Retina (tissue), 1 donor: ENCODE data around the gene HOXB5.

Experiments
- DNase-seq: peaks from one replicate; pipeline ENCODE4 v3.0.0-alpha.2; 2016

Gene HOXB5

DNA sequence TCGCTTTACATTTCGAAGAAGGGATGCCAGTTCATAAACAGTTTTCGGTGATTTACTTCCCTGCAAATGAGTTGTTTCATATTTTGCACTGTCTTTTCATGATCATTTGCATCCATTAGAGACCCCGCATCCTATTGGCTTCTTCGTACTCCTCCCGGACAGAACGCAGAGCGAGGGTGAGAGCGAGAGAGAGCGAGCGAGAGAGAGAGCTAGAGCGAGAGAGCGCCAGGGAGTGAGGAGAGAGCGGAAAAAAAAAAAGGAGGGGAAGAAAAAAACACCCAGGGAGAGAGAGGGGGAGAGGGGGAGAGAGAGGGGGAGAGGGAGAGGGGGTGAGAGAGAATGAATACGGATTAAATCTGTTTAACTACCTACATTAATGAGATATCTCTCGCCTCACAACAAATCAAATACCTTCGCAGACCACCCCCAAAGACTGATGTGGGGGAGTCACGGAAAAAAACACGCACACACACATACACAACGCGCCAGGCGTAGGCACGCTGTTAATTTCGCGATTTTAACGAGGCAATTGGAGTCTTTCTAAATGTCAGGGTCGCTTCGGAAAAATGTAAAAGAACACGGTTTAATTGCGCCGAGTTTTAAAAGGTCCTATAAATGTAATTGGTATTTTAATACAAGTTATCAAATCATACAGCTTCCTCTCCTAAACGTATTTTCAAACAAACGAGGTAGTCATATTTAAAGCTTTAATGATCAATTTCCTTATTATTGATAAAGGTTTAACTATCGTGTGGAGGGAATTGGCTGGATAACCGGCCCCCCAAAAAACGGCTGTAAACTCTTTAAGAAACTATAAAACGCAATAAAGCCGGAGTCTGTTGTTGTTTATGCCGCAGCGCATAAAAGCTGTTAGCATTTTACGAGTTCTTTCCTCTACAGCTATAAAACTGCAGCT, 21.7 kb upstream of the HOXB5 start, which contains the start of gene HOXB8:
Gene HOXB8 (minus strand): TSS at position 246 of the 916 bp plus-strand sequence. CDS start 588 bp downstream, outside the sequence.
- DNase-seq: no peak

- no peak for DNase-seq
Measured at GRCh38 chr17:48613862-48614694, 20.5 kb upstream of the HOXB5 start.

- DNase-seq: no peak
Measured at GRCh38 chr17:48612854-48613691, 19.5 kb upstream of the HOXB5 start.

DNA sequence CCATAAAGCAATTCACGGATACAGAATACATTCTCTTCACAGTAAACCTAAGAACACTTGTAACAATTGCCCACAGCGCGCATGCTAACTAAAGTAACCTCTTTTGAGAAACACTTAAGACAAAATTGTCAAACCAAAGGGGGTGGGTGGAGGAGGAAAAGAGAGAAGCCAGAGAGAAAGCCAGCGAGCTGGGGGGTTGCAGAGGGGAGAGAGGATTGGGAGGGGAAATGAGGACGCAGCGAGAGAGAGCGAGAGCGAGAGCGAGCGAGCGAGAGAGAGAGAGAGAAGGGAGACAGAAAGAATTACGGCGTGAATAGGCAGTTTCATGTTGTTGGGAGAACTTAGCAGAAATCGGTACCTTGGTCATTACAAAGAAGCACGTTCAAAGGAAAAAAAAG, 18.9 kb upstream of the HOXB5 start:
- no peak for DNase-seq

DNA sequence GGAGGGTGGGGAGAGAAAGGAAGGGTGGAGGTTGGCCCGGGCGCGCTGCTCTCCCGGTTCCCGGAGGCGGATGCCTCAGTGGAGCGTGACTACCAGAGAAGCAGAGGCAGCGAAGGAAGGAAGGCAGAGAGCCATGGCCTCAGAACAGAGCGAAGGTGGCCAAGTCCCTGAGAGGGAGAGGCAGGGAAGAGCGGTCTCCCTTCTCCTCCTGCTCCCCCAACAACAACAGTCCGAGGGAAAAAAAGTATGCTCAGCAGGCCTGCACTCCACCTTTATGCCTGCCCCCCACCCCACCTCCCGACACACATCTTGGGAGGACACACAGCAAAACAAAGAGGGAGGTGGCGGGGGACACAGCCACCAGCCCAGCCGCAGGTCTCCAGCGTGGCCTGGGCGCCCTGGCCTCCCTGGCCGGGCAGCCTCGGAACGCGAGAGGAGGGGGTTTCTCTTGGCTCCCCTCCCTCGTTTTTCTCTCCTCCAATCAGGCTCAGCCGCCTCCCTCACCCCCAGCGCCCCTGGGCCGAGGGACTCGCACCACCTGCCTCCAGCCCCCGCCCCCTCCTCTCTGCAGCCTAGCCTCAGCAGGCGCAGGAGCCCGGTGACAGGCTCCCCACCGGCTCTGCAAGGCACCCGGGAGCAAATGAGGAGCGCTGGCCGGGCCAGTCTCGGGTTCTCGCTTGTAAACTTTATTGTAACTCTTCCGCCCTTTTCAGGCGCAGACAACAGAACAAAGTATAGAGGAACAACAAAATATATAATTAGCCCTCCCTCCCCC, 18.3 kb upstream of the HOXB5 start:
- DNase-seq: no peak

DNA sequence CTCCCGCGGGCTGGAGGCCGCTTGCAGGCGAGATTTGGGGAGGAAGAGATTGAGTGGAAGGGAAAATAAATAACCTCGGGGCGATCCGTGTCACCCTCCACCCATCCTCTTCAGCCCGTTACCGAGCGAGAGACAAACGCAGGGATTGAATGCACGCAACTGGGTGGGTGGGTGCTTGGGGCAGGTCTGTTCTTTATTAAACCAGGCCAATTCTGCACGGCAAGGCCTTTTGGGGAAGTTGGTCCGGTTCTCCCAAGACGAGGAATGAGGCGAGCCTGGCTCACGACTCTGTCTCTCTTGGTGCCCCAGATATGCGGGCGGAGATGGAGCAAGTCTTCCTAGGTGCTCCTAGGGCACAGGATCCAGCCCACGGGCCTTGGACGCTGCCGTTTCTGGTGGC, 17.6 kb upstream of the HOXB5 start:
- DNase-seq: no peak

DNA sequence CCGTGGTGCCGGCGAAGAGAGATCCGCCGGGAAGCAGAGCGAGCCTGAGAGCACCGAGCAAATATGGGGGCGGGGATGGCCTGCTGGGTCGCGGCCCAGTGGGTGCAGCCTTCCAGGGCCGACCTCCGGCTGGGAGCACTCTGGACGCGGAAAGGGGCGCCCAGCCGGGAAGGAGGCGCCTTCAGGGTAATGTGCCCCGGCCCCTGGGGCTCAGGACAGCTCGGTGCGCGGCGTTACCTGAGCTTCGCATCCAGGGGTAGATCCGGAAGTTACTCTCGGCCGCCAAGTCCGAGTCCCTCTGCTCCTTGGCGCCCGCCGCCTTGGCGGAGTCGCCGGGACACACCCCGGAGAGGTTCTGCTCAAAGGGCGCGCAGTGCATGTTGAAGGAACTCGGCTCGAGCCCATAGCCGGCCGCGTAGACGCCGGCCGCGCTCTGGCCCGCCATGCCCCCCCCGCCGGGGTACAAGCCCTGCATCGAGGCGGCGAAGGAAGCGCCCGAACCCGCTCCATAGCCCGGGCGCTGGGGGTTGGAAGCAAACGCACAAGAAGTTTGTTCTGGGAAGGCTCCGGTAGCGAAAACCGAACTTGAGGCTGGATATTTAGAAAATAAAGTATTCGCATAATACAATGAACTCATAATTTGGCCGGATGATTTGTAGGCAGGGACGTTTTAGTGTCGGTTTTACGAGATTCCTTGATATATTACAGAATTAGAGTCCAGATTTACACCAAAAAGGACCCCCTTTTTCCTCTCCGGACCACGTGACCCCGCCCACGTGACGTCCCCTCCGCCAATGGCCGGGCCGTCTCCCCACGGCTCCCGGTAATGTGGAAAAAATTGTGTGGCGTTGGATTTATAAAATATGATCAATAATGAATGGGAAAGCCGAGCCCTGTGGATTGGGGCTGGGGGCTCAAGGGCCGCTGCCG, 17.0 kb upstream of the HOXB5 start, which contains the start of gene HOXB7:
Gene HOXB7 (minus strand): TSS at position 736 of the 930 bp plus-strand sequence. CDS start 99 bp downstream, at position 637.
- DNase-seq: peak; percentile 77

GRCh38 chr17:48609759-48610281, 16.2 kb upstream of the HOXB5 start:
- DNase-seq: no peak

DNA sequence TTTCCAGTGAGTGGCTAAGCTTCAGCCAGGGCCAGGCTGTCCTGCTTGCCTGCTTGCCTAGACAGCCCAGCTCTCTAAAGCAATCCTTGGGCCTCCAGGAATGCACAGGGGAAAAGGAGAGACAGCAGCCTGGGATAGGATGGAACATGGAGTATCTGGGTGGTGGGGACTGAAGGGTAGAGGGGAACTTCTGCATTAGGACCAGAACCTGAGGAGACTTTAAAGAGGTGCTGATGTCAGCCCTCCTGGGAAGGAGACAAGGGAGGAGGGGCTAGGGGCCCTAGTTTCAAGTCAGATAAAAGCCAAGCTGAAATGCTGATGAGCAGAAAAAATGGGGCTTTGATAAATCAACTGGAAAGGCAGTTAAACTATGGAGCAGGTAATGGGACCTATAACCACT, 15.5 kb upstream of the HOXB5 start:
- no peak for DNase-seq

GRCh38 chr17:48608494-48608834, 14.9 kb upstream of the HOXB5 start:
- no peak for DNase-seq

DNA sequence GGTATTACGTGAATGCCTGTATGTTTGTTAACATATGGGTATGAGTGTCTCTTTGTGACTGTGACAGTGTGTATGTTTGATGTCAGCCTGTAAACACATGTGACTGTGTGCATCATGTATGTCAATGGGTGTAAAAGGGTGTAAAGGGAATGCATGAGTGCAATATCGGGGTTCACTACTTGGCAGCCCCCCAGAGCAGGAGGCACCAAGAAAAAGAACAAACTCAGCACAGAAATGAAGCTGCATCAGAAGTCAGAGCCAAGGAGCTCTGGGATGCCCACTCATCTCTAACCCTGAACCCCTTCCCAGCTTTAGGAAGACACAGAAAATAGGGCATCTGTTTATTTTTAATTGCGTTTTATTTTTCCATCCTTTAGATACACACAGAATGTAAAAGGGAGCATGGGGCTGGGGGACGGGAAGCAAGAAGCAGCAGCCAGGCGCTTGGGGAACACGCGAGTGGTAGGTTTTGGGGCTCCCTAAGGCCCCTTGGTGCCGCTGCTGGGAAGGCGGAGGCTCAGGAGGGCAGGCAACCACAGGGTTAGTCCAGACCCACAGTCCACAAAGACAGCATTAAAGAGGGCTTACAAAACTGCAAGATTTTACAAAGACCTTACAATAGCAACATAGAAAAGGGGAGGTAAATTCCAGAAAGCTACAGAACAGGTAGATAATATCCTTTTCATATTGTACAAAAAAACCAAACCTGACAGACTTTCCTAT, 13.5 kb upstream of the HOXB5 start:
- no peak for DNase-seq

DNA sequence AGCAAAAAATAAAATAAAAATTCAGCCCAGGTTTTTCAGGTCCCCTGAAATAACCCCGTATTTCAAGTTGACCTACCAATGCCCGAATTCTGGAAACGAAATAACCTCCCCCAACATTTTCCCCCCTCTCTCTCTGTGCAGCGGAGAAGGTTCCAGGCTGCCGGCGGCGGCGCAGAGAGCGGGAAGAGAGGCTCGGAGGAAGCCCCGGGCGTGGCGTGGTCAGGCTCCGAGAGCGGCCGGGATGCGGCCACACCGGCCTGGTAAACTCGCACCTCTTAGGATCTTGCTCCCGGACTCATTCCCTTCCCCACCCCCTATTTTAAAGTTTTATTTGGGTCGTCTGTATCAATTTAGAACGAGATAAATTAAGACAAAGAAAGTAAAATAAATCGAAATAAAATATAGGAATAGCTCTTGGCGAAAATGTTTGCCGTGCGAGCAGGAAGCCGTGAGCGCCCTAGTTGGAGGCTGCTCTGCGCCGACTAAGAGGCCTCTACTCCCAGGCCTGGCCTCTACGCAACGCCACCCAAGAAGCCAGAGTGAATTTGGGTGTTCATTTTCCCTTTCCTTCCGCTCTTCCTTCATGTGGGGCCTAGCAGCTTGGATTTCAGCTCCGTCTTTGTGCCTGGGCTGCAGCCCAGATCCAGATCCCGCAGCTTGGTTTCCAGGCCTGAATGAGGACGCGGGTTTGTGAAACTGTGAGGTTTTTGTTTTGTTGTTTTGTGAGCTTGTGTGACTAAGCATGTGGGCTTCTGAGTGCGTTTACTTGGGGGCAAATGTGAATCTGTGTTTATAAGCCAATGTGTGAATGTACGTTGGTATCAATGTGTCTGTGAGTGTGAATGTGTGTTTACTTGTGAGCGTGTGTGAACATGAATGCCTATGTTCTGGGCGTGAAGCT, 12.7 kb upstream of the HOXB5 start:
- peak; percentile 79 for DNase-seq

- DNase-seq: no peak
Measured at GRCh38 chr17:48605409-48605919, 11.9 kb upstream of the HOXB5 start.

- DNase-seq: no peak
Measured at GRCh38 chr17:48604770-48605329, 11.3 kb upstream of the HOXB5 start, which contains the start of gene HOXB6. TSS of gene HOXB6 (minus strand) at chr17:48604986. CDS start at chr17:48598150, 6,836 bp downstream.

DNA sequence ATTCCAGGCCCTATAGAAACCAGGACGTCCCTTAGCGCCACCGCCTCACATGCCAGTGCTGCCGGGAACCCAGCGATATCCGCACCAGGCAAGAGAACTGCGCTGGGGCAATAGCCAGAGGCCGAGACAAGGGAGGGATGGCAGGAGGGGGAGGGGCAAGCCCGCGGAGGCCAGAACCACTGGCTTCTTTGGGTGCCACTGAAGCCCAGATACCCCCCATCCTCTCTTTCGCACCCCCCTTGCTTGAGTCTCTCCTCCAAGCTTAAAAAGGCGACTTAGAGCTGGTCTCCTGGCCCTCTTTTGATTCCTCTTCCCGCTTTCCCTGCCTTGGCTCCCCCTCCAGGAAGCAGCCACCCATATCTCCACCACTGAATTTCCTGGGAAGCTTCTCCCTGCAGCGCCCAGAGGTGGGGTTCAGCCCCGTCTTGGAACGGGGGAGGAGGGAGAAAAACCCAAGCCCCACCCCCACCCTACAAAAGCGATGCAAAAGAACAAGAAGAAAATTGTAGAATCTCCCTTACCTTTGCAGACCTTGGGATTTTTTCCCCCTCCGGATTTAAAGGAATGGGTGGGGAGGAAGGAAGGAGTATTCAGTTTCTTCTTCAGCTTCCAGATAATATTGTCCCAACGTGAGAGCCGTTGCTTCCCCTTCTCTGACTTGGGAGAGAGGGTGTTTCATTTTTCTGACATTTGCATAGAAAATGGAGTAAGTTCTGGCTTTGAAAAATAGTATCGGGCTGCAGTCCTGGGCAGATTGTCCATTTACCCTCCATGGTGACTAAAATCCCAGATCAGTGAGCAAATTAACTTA, 10.6 kb upstream of the HOXB5 start:
- no peak for DNase-seq

DNA sequence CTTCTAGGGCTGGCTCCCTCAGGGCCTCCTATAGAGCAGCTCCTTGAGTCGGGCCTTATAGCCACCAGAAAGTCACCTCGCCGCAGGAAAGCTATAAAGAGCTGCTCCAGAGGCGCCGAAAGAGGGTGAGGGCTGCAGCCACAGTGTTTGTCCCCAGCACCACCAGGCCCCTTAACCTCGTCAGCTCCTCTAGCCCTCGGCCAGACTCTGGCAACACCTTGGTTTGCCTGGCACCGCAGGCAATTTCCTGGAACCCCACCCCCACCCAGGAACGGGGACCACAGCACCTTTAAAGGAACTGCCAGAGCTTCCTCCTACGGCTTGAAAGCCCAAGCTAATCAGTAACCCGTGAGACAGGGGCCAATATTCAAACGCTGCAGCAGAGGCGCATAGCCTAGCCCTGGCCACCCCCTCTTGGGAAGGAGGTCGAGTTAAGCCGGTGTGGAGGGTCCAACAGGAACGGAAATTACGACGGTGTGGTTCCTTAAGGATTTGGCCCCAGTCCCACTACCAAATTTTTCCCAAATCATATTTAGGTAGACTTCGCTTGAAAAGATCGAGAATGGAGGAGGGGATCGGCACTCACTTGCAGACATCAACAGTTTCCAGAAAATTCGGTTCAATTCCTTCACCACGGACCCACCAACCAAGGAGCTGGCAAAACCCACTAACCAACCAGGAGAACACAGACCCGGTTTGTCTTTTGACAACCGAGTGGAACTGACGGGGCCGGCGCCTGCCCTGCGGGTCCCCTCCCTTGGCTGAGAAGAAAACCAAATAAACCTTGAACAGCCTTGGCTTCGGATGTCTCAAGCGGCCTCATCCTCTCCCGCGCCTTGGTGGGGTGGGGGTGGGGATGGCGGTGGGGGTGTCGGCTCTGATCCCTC, 8.2 kb upstream of the HOXB5 start:
- DNase-seq: no peak
